Hypothalamus (tissue), 51 donors: Measurements from ENCODE around the gene AKT3.

Experiments
- DNase-seq, 51 donors: peaks; one replicate each; lab custom pipeline; 2025; lab: John Stamatoyannopoulos, UW

Gene AKT3

GRCh38 chr1:243575070-243575469, 275.0 kb downstream of the AKT3 start:
- DNase-seq = no peak

GRCh38 chr1:243572940-243573339, 277.1 kb downstream of the AKT3 start:
- no peak for DNase-seq

- DNase-seq = no peak
Observed at GRCh38 chr1:243568793-243569192, 281.2 kb downstream of the AKT3 start.

GRCh38 chr1:243564814-243565213, 285.2 kb downstream of the AKT3 start:
- no peak for DNase-seq

- no peak for DNase-seq
Observed at GRCh38 chr1:243563732-243564131, 286.3 kb downstream of the AKT3 start.

GRCh38 chr1:243562473-243562872, 287.6 kb downstream of the AKT3 start:
- DNase-seq = no peak

GRCh38 chr1:243561588-243562319, 288.3 kb downstream of the AKT3 start:
- no peak for DNase-seq

GRCh38 chr1:243559575-243560162, 290.4 kb downstream of the AKT3 start:
- DNase-seq = no peak

- no peak for DNase-seq
Observed at GRCh38 chr1:243558576-243558975, 291.5 kb downstream of the AKT3 start.

- no peak for DNase-seq
Observed at GRCh38 chr1:243557866-243558265, 292.2 kb downstream of the AKT3 start.

GRCh38 chr1:243554686-243555085, 295.4 kb downstream of the AKT3 start:
- DNase-seq = no peak

GRCh38 chr1:243553090-243553489, 297.0 kb downstream of the AKT3 start:
- DNase-seq = no peak

GRCh38 chr1:243550276-243550675, 299.8 kb downstream of the AKT3 start:
- no peak for DNase-seq

GRCh38 chr1:243549791-243550190, 300.3 kb downstream of the AKT3 start:
- DNase-seq = no peak

- DNase-seq = no peak
Observed at GRCh38 chr1:243549108-243549507, 300.9 kb downstream of the AKT3 start.

- no peak for DNase-seq
Observed at GRCh38 chr1:243548516-243548915, 301.5 kb downstream of the AKT3 start.

GRCh38 chr1:243547891-243548290, 302.2 kb downstream of the AKT3 start:
- DNase-seq = no peak

GRCh38 chr1:243546457-243546856, 303.6 kb downstream of the AKT3 start:
- no peak for DNase-seq

GRCh38 chr1:243543501-243543900, 306.5 kb downstream of the AKT3 start:
- no peak for DNase-seq

- DNase-seq = no peak
Observed at GRCh38 chr1:243542739-243543415, 307.2 kb downstream of the AKT3 start.

- DNase-seq = no peak
Observed at GRCh38 chr1:243539636-243540035, 310.4 kb downstream of the AKT3 start.

GRCh38 chr1:243535014-243535413, 315.0 kb downstream of the AKT3 start:
- no peak for DNase-seq
